ENCODE results near the gene INPP4A.

DNA sequence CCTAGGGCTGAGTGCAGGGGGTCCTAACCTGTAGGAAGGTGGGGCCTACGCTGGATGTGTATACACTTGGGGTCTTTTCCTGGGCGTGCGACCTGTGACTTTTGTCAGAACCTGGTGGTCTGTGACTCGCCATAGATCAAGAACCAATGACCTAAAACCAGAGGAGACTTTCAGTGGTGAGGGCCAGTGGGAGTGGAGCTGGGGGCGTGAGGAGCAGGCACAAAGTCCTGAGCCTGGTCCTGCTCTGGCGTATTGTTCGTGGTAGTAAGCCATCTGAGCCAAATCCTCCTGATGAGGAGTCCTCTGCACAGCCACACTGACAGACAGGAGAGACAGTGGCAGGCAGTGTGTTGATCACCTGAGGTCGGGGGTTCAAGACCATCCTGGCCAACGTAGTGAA is 8.9 kb downstream of the INPP4A start:
- TF ChIP-seq, protein P1, sequence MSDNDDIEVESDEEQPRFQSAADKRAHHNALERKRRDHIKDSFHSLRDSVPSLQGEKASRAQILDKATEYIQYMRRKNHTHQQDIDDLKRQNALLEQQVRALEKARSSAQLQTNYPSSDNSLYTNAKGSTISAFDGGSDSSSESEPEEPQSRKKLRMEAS (IDR thresholded peaks at IDR 0.05): no peak
- TF ChIP-seq JUN (IDR thresholded peaks at IDR 0.05): no peak
- TF ChIP-seq POLR2A (IDR thresholded peaks at IDR 0.05; ENCODE audit: low read length): no peak
- TF ChIP-seq, protein P2, sequence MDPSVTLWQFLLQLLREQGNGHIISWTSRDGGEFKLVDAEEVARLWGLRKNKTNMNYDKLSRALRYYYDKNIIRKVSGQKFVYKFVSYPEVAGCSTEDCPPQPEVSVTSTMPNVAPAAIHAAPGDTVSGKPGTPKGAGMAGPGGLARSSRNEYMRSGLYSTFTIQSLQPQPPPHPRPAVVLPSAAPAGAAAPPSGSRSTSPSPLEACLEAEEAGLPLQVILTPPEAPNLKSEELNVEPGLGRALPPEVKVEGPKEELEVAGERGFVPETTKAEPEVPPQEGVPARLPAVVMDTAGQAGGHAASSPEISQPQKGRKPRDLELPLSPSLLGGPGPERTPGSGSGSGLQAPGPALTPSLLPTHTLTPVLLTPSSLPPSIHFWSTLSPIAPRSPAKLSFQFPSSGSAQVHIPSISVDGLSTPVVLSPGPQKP (IDR thresholded peaks at IDR 0.05; ENCODE audit: low read depth, low read length): no peak
- no peak for TF ChIP-seq RARB (CRISPR knock-in tag; IDR thresholded peaks at IDR 0.05)
- TF ChIP-seq, protein P3, sequence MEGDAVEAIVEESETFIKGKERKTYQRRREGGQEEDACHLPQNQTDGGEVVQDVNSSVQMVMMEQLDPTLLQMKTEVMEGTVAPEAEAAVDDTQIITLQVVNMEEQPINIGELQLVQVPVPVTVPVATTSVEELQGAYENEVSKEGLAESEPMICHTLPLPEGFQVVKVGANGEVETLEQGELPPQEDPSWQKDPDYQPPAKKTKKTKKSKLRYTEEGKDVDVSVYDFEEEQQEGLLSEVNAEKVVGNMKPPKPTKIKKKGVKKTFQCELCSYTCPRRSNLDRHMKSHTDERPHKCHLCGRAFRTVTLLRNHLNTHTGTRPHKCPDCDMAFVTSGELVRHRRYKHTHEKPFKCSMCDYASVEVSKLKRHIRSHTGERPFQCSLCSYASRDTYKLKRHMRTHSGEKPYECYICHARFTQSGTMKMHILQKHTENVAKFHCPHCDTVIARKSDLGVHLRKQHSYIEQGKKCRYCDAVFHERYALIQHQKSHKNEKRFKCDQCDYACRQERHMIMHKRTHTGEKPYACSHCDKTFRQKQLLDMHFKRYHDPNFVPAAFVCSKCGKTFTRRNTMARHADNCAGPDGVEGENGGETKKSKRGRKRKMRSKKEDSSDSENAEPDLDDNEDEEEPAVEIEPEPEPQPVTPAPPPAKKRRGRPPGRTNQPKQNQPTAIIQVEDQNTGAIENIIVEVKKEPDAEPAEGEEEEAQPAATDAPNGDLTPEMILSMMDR (IDR thresholded peaks at IDR 0.05): no peak
- TF ChIP-seq JUNB (IDR thresholded peaks at IDR 0.05): no peak
- no peak for TF ChIP-seq FOSL2 (IDR thresholded peaks at IDR 0.05)
- no peak for TF ChIP-seq FOSL2 (CRISPR knock-in tag; IDR thresholded peaks at IDR 0.05)
- TF ChIP-seq HOXA7 (CRISPR knock-in tag; IDR thresholded peaks at IDR 0.05): no peak
- no peak for TF ChIP-seq POLR2AphosphoS2 (conservative IDR thresholded peaks at IDR 0.05; ENCODE audit: low read length)
